ENCODE measurements around the gene PFN4. TPM values are rescaled to one million over a fixed set of nuclear protein-coding genes. Genes with fewer than 3 reads are reported as not detected.

PFN4 gene
- total RNA-seq, 1 donor from 2014 or later = 1.2 TPM

GRCh38 chr2:24077879-24078278, 45.3 kb downstream of the PFN4 start:
- DNase-seq (ENCODE audit: low spot score) = no peak

DNA sequence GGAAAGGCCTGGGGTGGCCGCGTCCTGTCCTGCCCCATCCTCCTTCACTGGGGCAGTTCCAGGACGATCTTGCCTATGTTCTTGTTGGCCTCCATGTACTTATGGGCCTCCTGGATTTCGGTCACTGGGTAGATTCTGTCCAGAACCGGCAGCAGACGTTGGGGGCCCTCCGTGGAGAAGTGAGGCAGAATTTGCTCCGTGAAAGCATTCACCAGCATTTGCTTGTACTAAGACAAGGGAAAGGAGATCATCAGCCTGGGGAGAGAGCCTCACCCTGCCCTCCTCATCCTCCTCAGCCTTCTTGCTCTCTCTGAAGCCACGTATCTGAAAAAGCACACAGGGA, 45.6 kb downstream of the PFN4 start:
- DNase-seq (ENCODE audit: low spot score) = no peak

DNA sequence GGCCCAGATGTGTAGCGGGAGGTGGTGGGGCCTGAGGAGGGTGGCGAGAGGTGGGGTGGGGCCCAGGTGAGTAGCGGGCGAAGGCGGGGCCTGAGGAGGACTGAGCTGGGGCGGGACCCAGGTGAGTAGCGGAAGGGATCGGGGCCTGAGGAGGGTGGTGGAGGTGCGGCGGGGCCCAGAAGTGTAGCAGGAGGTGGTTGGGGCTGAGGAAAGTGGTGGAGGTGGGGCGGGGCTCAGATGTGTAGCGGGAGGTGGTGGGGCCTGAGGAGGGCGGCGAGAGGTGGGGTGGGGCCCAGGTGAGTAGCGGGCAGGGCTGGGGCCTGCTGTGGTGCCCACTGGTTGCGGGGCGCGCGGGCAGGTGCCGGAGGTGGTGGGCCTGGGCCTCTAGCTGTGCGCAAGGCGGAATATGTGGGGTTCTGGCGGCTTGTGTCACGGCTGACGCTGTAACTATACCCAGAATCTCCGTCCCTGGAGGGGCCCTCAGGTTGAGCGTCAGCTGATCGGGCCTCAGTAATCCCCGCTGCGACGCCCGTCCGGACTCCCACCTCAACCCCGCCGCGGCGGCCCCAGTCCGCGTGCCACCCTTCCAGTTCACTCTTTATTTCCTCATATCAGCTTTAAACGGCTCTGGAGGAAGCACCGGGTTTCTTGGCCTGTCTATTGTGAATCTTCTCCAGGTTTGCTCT, 46.1 kb downstream of the PFN4 start:
- no peak for DNase-seq (ENCODE audit: low spot score)

- DNase-seq (ENCODE audit: low spot score) = peak; percentile 100
Measured at GRCh38 chr2:24075915-24076848, 47.0 kb downstream of the PFN4 start, which contains the start of gene SF3B6. TSS of gene SF3B6 (minus strand) at chr2:24076326. CDS start at chr2:24076229, 97 bp downstream.

GRCh38 chr2:24075259-24075658, 47.9 kb downstream of the PFN4 start:
- DNase-seq (ENCODE audit: low spot score) = no peak

GRCh38 chr2:24073816-24074215, 49.3 kb downstream of the PFN4 start:
- no peak for DNase-seq (ENCODE audit: low spot score)

DNA sequence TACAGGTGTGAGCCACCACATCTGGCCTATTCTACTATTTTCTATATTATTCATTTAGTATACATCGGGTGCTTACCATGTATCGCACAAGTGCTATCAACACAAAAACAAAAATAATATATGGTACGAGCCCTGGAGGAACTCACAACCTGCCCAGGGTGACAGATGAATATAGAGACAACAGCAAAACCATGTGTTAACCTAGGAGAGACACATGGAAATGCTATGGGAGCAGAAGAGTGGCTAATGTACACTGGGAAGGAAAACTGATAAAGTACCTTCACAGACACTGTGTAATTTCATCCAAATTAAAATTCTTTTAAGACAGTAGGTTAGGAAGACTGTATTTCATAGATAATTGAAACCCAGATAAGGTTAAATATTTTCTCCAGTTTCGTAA, 50.9 kb downstream of the PFN4 start:
- no peak for DNase-seq (ENCODE audit: low spot score)

GRCh38 chr2:24065341-24065740, 57.8 kb downstream of the PFN4 start:
- DNase-seq (ENCODE audit: low spot score) = no peak

Other genes with a start within 250 kb of the PFN4 start
- 48.4 TPM for gene ATAD2B, start 196.2 kb downstream of the PFN4 start, total RNA-seq
- gene UBXN2A, start 182.9 kb downstream of the PFN4 start, total RNA-seq = 17.0 TPM
- gene MFSD2B, start 113.2 kb downstream of the PFN4 start, total RNA-seq = 1.8 TPM
- gene WDCP, start 75.9 kb downstream of the PFN4 start, total RNA-seq = 13.6 TPM
- 4.1 TPM for gene FKBP1B, start 73.6 kb downstream of the PFN4 start, total RNA-seq
- 70.5 TPM for gene SF3B6, start 47.0 kb downstream of the PFN4 start, total RNA-seq
- 30.5 TPM for gene TP53I3, start 38.5 kb downstream of the PFN4 start, total RNA-seq
- 47.8 TPM for gene FAM228B, start 135 bp upstream of the PFN4 start, total RNA-seq
- 1.2 TPM for gene FAM228A, start 51.7 kb upstream of the PFN4 start, total RNA-seq
- 61.2 TPM for gene ITSN2, start 237.2 kb upstream of the PFN4 start, total RNA-seq